GM12892 (cell line): ENCODE results near the gene CUL3.

ENCODE experiments used
- POLR2A ChIP-seq: IDR thresholded peaks from 2 replicates; pipeline ENCODE4 v1.6.1; 2011; ENCODE audit warnings: low read depth, low read length, control low read depth
- POLR2AphosphoS5 ChIP-seq: IDR thresholded peaks from 2 replicates; pipeline ENCODE4 v1.6.1; 2011; ENCODE audit warnings: low read depth, low read length, control low read depth
- TAF1 ChIP-seq: IDR thresholded peaks from 2 replicates; pipeline ENCODE4 v1.6.1; 2011; ENCODE audit warnings: low read depth, mild to moderate bottlenecking, control low read depth, low read length, borderline replicate concordance

- TF ChIP-seq POLR2AphosphoS5 = no peak
- TF ChIP-seq TAF1 = no peak
- TF ChIP-seq POLR2A = no peak
Measured at GRCh38 chr2:224428787-224429440, 156.2 kb downstream of the CUL3 start.
